Esophagus muscularis mucosa (tissue), 4 donors: ENCODE data around the gene CDC14B. TPM values are rescaled to one million over a fixed set of nuclear protein-coding genes. Genes with fewer than 3 reads are reported as not detected.
A peak's percentile ranks its signal among the peaks of the same experiment; 100 is the strongest.

Source experiments
- DNase-seq: peaks from one replicate; pipeline ENCODE4 v3.0.0-alpha.2; 2017; ENCODE audit errors: extremely low spot score
- H3K27ac ChIP-seq, 4 donors: fragments of 200-600 bp; sonication (generic); replicated peaks in 1 of 4; 1 replicate in 3 of 4; 2 replicates in 1 of 4; pipeline ENCODE4 v1.5.1; 2016 to 2019; ENCODE audit warnings: mild to moderate bottlenecking in 1 of 4
- H3K27me3 ChIP-seq, 4 donors: fragments of 200-600 bp; sonication (generic); one replicate each; pipeline versions ENCODE4 v1.5.1 to v1.6.0; 2016 to 2019
- H3K36me3 ChIP-seq, 4 donors: fragments of 200-600 bp; sonication (generic); one replicate each; pipeline ENCODE4 v1.5.1; 2016 to 2019
- H3K4me1 ChIP-seq, 4 donors: fragments of 200-600 bp; sonication (generic); one replicate each; pipeline ENCODE4 v1.5.1; 2016 to 2019
- H3K4me3 ChIP-seq, 4 donors: fragments of 200-600 bp; sonication (generic); 1 replicate in 2 of 4; 2 replicates in 2 of 4; pipeline ENCODE4 v1.5.1; 2016 to 2019; ENCODE audit warnings: mild to moderate bottlenecking in 4 of 4, moderate library complexity in 1 of 4
- H3K9me3 ChIP-seq, 4 donors: fragments of 200-600 bp; sonication (generic); 1 replicate in 3 of 4; 2 replicates in 1 of 4; pipeline ENCODE4 v1.5.1; 2016 to 2019
- EP300 ChIP-seq: sonication (generic); formaldehyde crosslinking; IDR thresholded peaks from one replicate; pipeline ENCODE4 v1.6.1; 2017; ENCODE audit warnings: antibody characterized with exemption
- POLR2A ChIP-seq: fragments of 450-650 bp; IDR thresholded peaks from one replicate; pipeline ENCODE4 v1.6.1; 2017; ENCODE audit warnings: antibody characterized with exemption, moderate library complexity, mild to moderate bottlenecking, low read depth
- POLR2AphosphoS5 ChIP-seq, 2 donors: sonication (generic); formaldehyde crosslinking; IDR thresholded peaks; one replicate each; pipeline ENCODE4 v1.6.1; 2017; ENCODE audit warnings: antibody characterized with exemption in 2 of 2
- WGBS: methylation state at CpG from one replicate; pipeline ENCODE4 v1.1.5; 2018; 5-methylcytosine and 5-hydroxymethylcytosine counted together
- intact Hi-C: fragments of 100-400 bp; cut with DNase I; formaldehyde crosslinking; loops from one replicate; pipeline ENCODE4 v1.15.1; 2023
- total RNA-seq, 4 donors: library from RNA; depleted of rRNA; stranded (reverse); fragments of >200 nt; gene quantifications; one replicate each; pipeline versions ENCODE4 v1.1.0 to v1.2.1, GENCODE V29; 2016
- TF ChIP-seq, protein P1 (sequence below), 3 experiments: fragments of 200-600 bp in 2 of 3; fragments of 450-650 bp in 1 of 3; sonication (generic) in 2 of 3; IDR thresholded peaks; one replicate each; pipeline ENCODE4 v1.5.1; 2017 to 2019; ENCODE audit warnings: antibody characterized with exemption in 3 of 3, mild to moderate bottlenecking in 2 of 3, moderate library complexity in 1 of 3

The CDC14B gene
- total RNA-seq, 4 donors from 2014 or later = 22.0 to 39.7 (median 27.0) TPM

DNA sequence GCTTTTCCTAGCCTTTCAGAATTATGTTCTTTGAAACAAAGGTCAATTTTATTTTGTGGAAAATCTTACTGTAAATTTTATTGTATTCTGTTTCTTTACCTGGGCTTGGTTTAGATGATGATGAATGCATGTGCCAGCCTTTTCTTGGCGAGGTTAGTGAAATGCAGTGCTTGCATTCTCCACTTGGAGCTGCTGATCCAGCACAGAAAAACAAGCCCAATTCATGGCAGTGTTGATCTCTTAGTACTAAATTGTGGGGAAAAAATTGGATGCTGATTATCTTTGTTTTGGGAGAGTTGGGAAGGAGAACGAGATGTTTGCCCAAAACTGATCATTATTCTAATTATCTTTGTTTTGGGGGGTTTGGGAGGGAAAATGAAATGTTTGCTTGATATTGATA lies 166.0 kb downstream of the CDC14B start:
- WGBS = 55% methylated on average over 2 of the region's 2 CpGs
- intact Hi-C loops = loop anchor here (5.0 to 10.0 kb wide), 2 partner anchors 114 to 201 kb away; partner anchors contain the start of gene PRXL2C
- Histone ChIP-seq H3K4me1 (peaks cover 7 to 49% (median 41%) of the 10 kb centered on the region in 4 donors), H3K27me3 (no peaks in the 10 kb centered on the region), H3K4me3 (no peak overlapping the region), H3K9me3 (no peaks in the 10 kb centered on the region), H3K36me3 (peaks cover 0 to 5% (median under 1%) of the 10 kb centered on the region in 4 donors), H3K27ac (peak overlapping the region in 1 of 4 donors; percentile 29)
- no peak for DNase-seq
- TF ChIP-seq POLR2AphosphoS5 (IDR thresholded peaks at IDR 0.05) = no peak
- TF ChIP-seq, protein P1, sequence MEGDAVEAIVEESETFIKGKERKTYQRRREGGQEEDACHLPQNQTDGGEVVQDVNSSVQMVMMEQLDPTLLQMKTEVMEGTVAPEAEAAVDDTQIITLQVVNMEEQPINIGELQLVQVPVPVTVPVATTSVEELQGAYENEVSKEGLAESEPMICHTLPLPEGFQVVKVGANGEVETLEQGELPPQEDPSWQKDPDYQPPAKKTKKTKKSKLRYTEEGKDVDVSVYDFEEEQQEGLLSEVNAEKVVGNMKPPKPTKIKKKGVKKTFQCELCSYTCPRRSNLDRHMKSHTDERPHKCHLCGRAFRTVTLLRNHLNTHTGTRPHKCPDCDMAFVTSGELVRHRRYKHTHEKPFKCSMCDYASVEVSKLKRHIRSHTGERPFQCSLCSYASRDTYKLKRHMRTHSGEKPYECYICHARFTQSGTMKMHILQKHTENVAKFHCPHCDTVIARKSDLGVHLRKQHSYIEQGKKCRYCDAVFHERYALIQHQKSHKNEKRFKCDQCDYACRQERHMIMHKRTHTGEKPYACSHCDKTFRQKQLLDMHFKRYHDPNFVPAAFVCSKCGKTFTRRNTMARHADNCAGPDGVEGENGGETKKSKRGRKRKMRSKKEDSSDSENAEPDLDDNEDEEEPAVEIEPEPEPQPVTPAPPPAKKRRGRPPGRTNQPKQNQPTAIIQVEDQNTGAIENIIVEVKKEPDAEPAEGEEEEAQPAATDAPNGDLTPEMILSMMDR (IDR thresholded peaks at IDR 0.05) = peak; percentile 51 to 67 (median 61)

DNA sequence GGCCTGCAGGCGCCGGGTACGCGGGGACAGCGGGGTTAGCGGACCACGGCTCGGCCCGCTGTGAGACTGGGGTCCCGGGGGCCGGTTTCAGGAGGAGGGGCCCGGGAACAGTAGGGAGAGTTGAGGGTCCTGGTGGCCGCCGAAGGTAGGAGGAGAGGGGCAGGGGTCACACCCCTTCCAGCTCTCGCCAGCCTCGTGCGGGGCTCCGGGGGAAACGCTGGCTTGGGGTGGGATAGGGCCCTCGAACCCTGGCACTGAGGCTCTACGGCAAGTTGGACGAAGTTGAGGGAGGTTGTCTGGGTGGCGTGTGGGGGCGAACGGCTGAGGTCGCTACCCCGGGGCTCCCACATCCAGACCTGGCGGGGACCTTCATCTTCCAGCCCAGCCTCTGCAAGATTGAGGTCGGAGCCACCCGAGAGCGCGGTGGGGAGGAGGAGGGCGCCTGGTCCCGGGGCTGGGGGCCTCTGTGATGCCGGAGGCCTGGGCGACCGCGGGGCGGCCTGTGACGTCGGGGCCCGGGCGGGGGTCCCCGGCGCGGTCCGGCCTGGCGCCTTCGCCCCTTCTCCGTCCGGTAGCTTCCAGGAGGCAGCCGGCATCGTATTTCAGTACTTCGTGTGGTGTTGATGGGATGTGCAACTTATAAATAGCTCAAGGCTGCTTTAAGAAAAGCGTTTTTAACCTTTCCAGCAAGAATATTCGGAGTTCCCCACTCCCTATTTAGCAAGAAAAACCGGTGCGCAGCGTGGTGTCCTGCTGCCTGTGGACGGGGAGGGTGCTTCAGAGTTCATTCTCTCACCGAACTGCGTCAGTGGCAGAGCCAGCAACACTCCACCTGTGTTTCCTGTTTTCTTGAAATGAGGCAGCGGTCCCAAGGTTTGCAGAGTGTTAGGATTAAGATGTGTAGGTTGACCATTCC lies 168.8 kb downstream of the CDC14B start:
- H3K27me3 ChIP-seq = no peaks in the 10 kb centered on the region
- WGBS = 3% methylated on average over 10 of the region's 63 CpGs
- no peaks in the 10 kb centered on the region for H3K9me3 ChIP-seq
- intact Hi-C loops = loop anchor here (5.0 to 10.0 kb wide), 2 partner anchors 116 to 204 kb away; partner anchors contain the start of gene PRXL2C
- TF ChIP-seq, protein P1 (IDR thresholded peaks at IDR 0.05) = no peak
- no peak for TF ChIP-seq POLR2A
- no peak for TF ChIP-seq EP300
- TF ChIP-seq POLR2AphosphoS5 (IDR thresholded peaks at IDR 0.05) = peak; percentile 56 to 57
- H3K36me3 ChIP-seq = no peaks in the 10 kb centered on the region
- peak overlapping the region; percentile 88 to 97 (median 94) for H3K27ac ChIP-seq
- peak overlapping the region; percentile 76 to 92 (median 83) for H3K4me3 ChIP-seq
- peaks cover 7 to 42% (median 36%) of the 10 kb centered on the region in 4 donors for H3K4me1 ChIP-seq
- DNase-seq = no peak

Other genes with a start within 250 kb of the CDC14B start
- 10 to 100 TPM; 20.5 to 29.5 (median 21.8) TPM for gene SLC35D2, start 236.1 kb downstream of the CDC14B start, total RNA-seq
- 1 to 10 TPM; 2.0 to 3.4 (median 2.6) TPM for gene ZNF367, start 201.5 kb downstream of the CDC14B start, total RNA-seq
- gene HABP4, start 169.7 kb downstream of the CDC14B start, total RNA-seq = 10 to 100 TPM; 38.4 to 97.2 (median 54.2) TPM
- gene PRXL2C, start 35.5 kb upstream of the CDC14B start, total RNA-seq = 10 to 100 TPM; 20.3 to 33.3 (median 26.3) TPM
- 10 to 100 TPM; 11.4 to 15.6 (median 13.3) TPM for gene ZNF510, start 158.2 kb upstream of the CDC14B start, total RNA-seq
- gene ZNF782, start 234.7 kb upstream of the CDC14B start, total RNA-seq = 10 to 100 TPM in 1 of 4 donors, 1 to 10 TPM in 3; 5.8 to 17.0 (median 7.5) TPM